Activated CD4-positive, alpha-beta memory T cell treated with anti-CD3 and anti-CD28 coated beads for 36 hours (primary cell): Measurements from ENCODE around the gene MCCD1. TPM values are rescaled to one million over a fixed set of nuclear protein-coding genes. Genes with fewer than 3 reads are reported as not detected.

Experiments used
- CTCF ChIA-PET: fragments of 350-600 bp; sonication (Branson Sonifier 250); formaldehyde crosslinking; loops from one replicate; lab custom pipeline; 2021; ENCODE audit warnings: antibody characterized with exemption, inconsistent platforms; lab: Charles Lee
- POLR2A ChIA-PET: fragments of 350-600 bp; sonication (Branson Sonifier 250); formaldehyde crosslinking; loops from one replicate; lab custom pipeline; 2021; ENCODE audit warnings: antibody characterized with exemption; lab: Charles Lee
- DNase-seq: peaks from one replicate; pipeline ENCODE4 v3.0.0-alpha.2; 2020
- H3K27ac Mint-ChIP-seq: one replicate; pipeline ENCODE4 v1.8.0; 2021; ENCODE audit warnings: mixed read lengths
- H3K27me3 Mint-ChIP-seq: one replicate; pipeline ENCODE4 v1.8.0; 2021; ENCODE audit warnings: mixed read lengths
- H3K36me3 Mint-ChIP-seq: one replicate; pipeline ENCODE4 v1.8.0; 2021; ENCODE audit warnings: mixed read lengths
- H3K4me1 Mint-ChIP-seq: one replicate; pipeline ENCODE4 v1.8.0; 2021; ENCODE audit warnings: low read depth, mixed read lengths
- H3K4me3 Mint-ChIP-seq: one replicate; pipeline ENCODE4 v1.8.0; 2021; ENCODE audit warnings: mild to moderate bottlenecking, mixed read lengths
- H3K9me3 Mint-ChIP-seq: one replicate; pipeline ENCODE4 v1.8.0; 2021; ENCODE audit warnings: mixed read lengths
- intact Hi-C: fragments of 100-400 bp; cut with micrococcal nuclease; formaldehyde crosslinking; loops from one replicate; pipeline ENCODE4 v1.15.1; 2023
- total RNA-seq, 2 experiments: library from RNA; stranded (reverse); gene quantifications; one replicate each; pipeline ENCODE4 v1.2.3, GENCODE V29; 2021

Gene MCCD1
- total RNA-seq, 2 experiments from 2014 or later = not detected

DNA sequence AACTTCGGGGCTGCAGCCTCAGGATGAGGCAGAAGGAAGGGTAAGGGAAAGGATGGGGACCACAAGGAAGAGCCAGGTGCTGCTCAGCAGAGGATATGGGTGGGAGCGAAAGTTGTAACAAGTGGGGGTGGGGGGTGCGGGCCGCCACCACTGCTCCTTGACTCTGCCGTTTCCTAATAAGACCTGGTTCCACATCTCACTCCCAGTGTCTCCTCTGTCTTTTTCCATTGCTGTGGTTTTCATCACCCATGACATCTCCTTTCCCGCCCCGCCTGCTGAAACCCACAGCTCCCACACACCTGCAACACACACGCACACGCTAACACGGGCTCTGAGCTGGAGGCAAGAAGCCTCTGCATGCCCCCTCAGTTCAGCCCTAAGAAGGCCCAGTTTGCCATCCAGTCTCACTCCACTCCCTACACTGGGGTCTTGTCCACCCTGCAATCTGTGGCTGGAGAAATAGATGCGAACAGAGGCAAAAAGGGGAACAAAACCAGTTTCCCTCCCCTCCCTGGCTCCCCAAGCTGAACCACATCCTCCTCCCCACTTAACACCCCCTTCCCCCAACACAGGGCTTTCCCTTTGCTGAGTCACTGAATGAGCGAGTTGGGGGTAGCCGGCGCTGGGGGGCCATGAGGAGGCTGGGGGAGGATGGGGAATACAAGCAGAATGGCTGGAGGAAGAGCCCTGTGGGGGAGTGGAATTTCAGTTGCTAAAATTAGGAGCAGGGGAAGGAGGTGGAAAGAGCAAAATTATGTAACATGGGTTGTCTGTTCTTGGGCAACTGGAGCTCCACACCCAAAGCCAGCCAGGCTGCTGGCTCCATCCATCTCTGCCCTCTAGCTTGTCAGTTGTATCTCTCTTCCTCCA is 30.1 kb downstream of the MCCD1 start:
- peaks cover 23% of the 10 kb centered on the region for H3K36me3 Mint-ChIP-seq
- POLR2A ChIA-PET = interaction anchor here (0.6 to 10.3 kb wide), 7 partner anchors 10 to 276 kb away, joined by 3 to 224 read pairs (median 4); partner anchors contain the start of genes BAG6, LST1, LTB and TNF
- peak overlapping the region; percentile 86 for H3K27ac Mint-ChIP-seq
- H3K9me3 Mint-ChIP-seq = no peaks in the 10 kb centered on the region
- peaks cover 83% of the 10 kb centered on the region for H3K4me1 Mint-ChIP-seq
- peak; percentile 84 for DNase-seq
- H3K27me3 Mint-ChIP-seq = no peaks in the 10 kb centered on the region
- H3K4me3 Mint-ChIP-seq = peak overlapping the region; percentile 59
- CTCF ChIA-PET = interaction anchor here (1.5 to 29.2 kb wide), 4 partner anchors 9 to 28 kb away, joined by 3 to 1658 read pairs (median 20); partner anchors contain the start of genes LST1, LTA, LTB and NCR3
- intact Hi-C loops = loop anchor here (2.0 kb wide), 1 partner anchor 16 kb away; the partner anchor contains the start of gene TNF

DNA sequence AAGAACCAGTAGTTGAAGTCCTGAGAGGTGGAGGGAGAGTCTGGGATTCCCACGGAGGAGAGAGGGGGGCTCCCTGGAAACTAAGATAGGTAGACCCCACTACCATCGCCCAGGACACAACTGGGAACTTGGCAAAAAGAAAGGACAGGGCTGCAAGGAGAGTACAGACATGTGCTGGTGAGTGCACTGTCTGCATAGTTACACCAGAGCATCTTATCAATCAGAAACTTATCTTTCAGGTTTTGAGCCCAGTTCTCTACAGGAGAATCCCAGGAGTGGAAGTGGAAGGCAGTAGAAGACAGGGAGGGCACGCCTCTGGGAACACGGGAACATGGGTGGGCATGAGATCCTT is 30.8 kb downstream of the MCCD1 start:
- peak overlapping the region; percentile 86 for H3K27ac Mint-ChIP-seq
- ChIA-PET CTCF (interaction anchor here (1.5 to 29.2 kb wide), 5 partner anchors 8 to 27 kb away, joined by 3 to 1658 read pairs (median 14); partner anchors contain the start of genes LST1, LTA, LTB and NCR3), POLR2A (interaction anchor here (1.2 to 10.3 kb wide), 6 partner anchors 10 to 93 kb away, joined by 3 to 224 read pairs (median 6); partner anchors contain the start of genes BAG6, LST1, LTB and TNF)
- peaks cover 79% of the 10 kb centered on the region for H3K4me1 Mint-ChIP-seq
- H3K36me3 Mint-ChIP-seq = peaks cover 25% of the 10 kb centered on the region
- DNase-seq = no peak
- no peaks in the 10 kb centered on the region for H3K27me3 Mint-ChIP-seq
- no peaks in the 10 kb centered on the region for H3K9me3 Mint-ChIP-seq
- H3K4me3 Mint-ChIP-seq = peak overlapping the region; percentile 59
- intact Hi-C loops = loop anchor here (2.0 kb wide), 1 partner anchor 15 kb away; the partner anchor contains the start of gene TNF

DNA sequence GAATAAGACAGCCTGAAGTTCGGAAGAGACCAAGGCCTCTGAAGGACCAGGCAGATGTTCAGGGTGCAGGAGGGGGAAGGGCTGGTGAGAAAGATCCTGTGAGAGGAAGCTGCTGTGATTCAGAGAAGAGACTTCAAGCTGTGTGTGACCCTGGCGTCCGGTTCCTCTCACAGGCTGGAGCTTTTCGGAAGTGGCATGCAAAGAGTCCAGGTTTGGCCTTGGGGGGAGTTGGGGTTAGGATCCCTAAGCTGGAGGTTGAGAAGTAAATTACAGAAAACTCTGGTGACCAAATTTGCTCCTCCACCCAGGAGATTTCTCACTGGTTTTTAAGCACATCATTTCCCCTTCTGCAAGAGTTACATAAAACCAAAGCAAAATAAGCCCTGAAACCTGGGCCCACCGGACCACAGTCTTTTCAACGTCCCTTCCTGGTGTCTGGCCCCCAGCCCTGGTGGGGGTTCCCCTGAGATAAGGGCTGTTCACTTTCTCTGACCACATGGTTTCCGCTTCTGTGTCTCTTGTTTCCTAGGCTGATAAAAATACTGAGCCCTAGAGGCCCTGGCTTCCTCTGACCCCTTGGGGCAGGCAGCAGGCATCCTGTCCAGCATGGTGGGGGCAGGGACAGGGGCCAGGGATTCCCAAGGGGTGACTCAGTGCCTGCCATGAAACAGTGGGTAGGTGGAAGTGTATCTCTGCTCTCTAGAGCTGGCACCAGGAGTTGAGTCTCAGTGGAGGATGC is 31.4 kb downstream of the MCCD1 start:
- H3K27me3 Mint-ChIP-seq = no peaks in the 10 kb centered on the region
- peaks cover 26% of the 10 kb centered on the region for H3K36me3 Mint-ChIP-seq
- H3K9me3 Mint-ChIP-seq = no peaks in the 10 kb centered on the region
- intact Hi-C loops = loop anchor here (1.0 to 10.0 kb wide), 4 partner anchors 8 to 745 kb away; partner anchors contain the start of gene TNF
- peak; percentile 81 for DNase-seq
- peak overlapping the region; percentile 86 for H3K27ac Mint-ChIP-seq
- CTCF ChIA-PET = interaction anchor here (1.5 to 29.2 kb wide), 5 partner anchors 8 to 27 kb away, joined by 3 to 1658 read pairs (median 14); partner anchors contain the start of genes LST1, LTA, LTB and NCR3
- H3K4me3 Mint-ChIP-seq = peak overlapping the region; percentile 59
- POLR2A ChIA-PET = interaction anchor here (1.4 to 10.3 kb wide), 4 partner anchors 9 to 29 kb away, joined by 3 to 224 read pairs (median 32); partner anchors contain the start of genes LST1, LTB and TNF
- H3K4me1 Mint-ChIP-seq = peaks cover 80% of the 10 kb centered on the region

GRCh38 chr6:31560697-31561058 is 31.9 kb downstream of the MCCD1 start:
- ChIA-PET CTCF (interaction anchor here (1.5 to 29.2 kb wide), 4 partner anchors 9 to 26 kb away, joined by 3 to 1658 read pairs (median 22); partner anchors contain the start of genes LST1, LTA, LTB and NCR3), POLR2A (interaction anchor here (3.7 to 10.3 kb wide), 2 partner anchors 9 to 17 kb away, joined by 55 to 224 read pairs; partner anchors contain the start of genes LTB and TNF)
- H3K9me3 Mint-ChIP-seq = no peaks in the 10 kb centered on the region
- peaks cover 26% of the 10 kb centered on the region for H3K36me3 Mint-ChIP-seq
- DNase-seq = no peak
- intact Hi-C loops = loop anchor here (1.0 to 10.0 kb wide), 3 partner anchors 8 to 746 kb away; no protein-coding TSS in a partner anchor
- H3K4me3 Mint-ChIP-seq = peak overlapping the region; percentile 59
- H3K27ac Mint-ChIP-seq = peak overlapping the region; percentile 86
- H3K27me3 Mint-ChIP-seq = no peaks in the 10 kb centered on the region
- peaks cover 86% of the 10 kb centered on the region for H3K4me1 Mint-ChIP-seq

DNA sequence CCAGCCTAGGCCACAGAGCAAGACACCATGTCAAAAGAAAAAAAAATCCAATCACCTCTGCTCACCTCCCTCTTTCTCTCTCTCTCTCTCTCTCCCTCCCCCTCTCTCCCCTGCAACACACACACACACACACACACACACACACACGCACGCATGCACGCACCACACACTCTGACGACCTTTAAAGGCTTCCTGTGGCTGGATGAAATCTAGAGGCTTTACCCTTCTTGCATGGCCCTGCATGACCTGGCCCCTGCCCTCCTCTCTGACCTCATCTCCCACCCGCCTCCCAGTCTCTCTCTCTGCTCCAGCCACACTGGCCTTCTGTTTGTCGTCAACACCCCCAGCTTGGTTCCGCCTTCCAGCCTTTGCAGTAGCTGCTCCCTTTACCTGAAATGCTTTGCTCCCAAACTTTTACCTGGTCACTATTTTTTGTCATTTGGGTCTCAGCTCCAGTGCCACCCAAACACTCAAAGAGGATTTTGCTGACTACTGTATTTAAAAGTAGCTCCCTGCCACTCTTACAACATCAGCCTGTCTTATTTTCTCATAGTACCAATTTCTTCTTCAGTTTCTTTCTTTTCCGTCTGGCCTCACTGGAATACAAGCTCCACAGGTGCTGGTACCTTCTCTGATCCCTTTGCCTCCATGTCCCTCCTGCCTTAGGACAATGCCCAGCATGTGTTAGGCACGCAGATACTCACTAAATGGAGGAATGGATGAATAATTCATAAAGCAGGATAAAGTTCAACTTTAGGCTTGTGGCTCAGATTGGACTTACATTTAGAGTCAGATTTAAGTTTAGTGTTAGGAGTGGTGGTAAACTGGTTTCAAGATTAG is 39.0 kb downstream of the MCCD1 start:
- intact Hi-C loops = loop anchor here (1.0 to 10.0 kb wide), 4 partner anchors 7 to 753 kb away; partner anchors contain the start of gene PRRC2A
- Mint-ChIP-seq H3K4me1 (peaks cover 74% of the 10 kb centered on the region), H3K27me3 (no peaks in the 10 kb centered on the region), H3K27ac (peak overlapping the region; percentile 72), H3K36me3 (peaks cover 9% of the 10 kb centered on the region), H3K4me3 (peak overlapping the region; percentile 35), H3K9me3 (no peaks in the 10 kb centered on the region)
- ChIA-PET POLR2A (interaction anchor here (0.6 to 15.0 kb wide), 7 partner anchors 8 to 244 kb away, joined by 3 to 259 read pairs (median 6); partner anchors contain the start of genes DDX39B, LST1, LTB and TNF), CTCF (interaction anchor here (0.6 to 7.6 kb wide), 8 partner anchors 8 to 746 kb away, joined by 3 to 95 read pairs (median 8); partner anchors contain the start of genes ATP6V1G2, LST1, LTB and NFKBIL1)
- peak; percentile 51 for DNase-seq

DNA sequence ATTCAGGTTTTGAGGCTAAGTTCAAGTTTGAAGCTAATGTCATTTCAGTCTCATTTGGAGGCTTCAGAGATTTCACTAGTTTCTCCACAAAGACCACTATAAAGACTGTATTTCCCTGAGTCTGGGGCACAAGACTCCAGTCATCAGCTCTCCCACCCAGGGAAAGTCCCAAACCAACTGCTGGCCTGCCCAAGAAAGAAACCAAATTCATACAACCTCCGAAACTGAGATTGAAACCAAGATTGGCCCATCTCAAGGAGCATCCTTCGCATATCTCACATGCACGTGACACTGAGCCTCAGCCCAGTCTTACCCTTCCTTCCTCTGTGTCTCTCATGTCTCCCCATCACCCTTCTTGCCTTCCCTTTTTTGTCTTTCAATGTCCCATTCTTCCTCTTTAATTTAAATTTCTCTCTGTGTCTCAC is 39.8 kb downstream of the MCCD1 start:
- intact Hi-C loops = loop anchor here (1.0 to 10.0 kb wide), 4 partner anchors 8 to 754 kb away; partner anchors contain the start of gene PRRC2A
- peaks cover 17% of the 10 kb centered on the region for H3K36me3 Mint-ChIP-seq
- ChIA-PET CTCF (interaction anchor here (0.6 to 7.6 kb wide), 9 partner anchors 9 to 746 kb away, joined by 3 to 95 read pairs (median 7); partner anchors contain the start of genes ATP6V1G2, LST1, LTB and NFKBIL1), POLR2A (interaction anchor here (0.6 to 15.0 kb wide), 8 partner anchors 9 to 243 kb away, joined by 3 to 259 read pairs (median 5); partner anchors contain the start of genes DDX39B, GPANK1, LST1 and LTB)
- H3K4me3 Mint-ChIP-seq = peak overlapping the region; percentile 35
- H3K4me1 Mint-ChIP-seq = peaks cover 72% of the 10 kb centered on the region
- H3K9me3 Mint-ChIP-seq = no peaks in the 10 kb centered on the region
- peak; percentile 86 for DNase-seq
- peak overlapping the region; percentile 72 for H3K27ac Mint-ChIP-seq
- no peaks in the 10 kb centered on the region for H3K27me3 Mint-ChIP-seq

DNA sequence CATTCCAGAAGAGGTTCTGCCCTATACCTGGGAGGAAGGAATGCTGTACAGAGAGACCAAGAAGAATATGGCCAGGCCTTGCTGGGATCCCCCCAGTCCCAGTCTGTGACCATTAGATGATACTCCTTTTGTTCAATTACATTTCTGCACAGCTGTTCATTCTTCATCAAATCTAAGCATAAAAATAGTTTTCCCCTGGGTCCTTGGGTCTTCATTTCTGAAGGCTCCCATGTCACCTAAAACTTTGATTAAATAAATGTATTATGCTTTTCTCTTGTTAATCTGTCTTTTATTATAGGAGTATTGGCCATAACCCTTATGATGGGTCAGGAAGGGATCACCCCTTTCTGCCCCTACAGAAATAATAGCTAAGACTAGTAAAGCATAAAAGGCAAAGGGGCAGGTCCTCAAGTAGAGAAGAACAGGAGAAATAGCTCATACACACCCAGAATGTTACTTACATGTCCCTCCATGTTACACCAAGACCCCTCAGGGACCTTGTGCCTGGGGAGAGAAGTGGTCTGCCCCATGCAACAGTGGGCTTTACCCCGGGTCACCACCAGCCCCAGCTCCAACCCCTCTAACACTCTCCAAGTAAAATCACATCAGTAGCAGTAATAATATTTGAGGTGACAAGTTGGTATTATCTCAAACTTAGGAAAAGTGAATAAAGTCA is 41.2 kb downstream of the MCCD1 start:
- H3K27ac Mint-ChIP-seq = peak overlapping the region; percentile 49
- H3K4me3 Mint-ChIP-seq = peak overlapping the region; percentile 25
- no peaks in the 10 kb centered on the region for H3K27me3 Mint-ChIP-seq
- intact Hi-C loops = loop anchor here (2.0 to 10.0 kb wide), 5 partner anchors 51 to 1285 kb away; partner anchors contain the start of genes GPSM3, PBX2, PRRC2A and PSMB9
- H3K4me1 Mint-ChIP-seq = peaks cover 77% of the 10 kb centered on the region
- ChIA-PET POLR2A (interaction anchor here (0.9 to 15.0 kb wide), 8 partner anchors 8 to 82 kb away, joined by 3 to 259 read pairs (median 4); partner anchors contain the start of genes LST1, LTB, NCR3 and TNF), CTCF (interaction anchor here (1.2 to 7.6 kb wide), 6 partner anchors 11 to 77 kb away, joined by 4 to 95 read pairs (median 44); partner anchors contain the start of genes ATP6V1G2, DDX39B, LST1 and LTB)
- H3K9me3 Mint-ChIP-seq = no peaks in the 10 kb centered on the region
- peaks cover 21% of the 10 kb centered on the region for H3K36me3 Mint-ChIP-seq
- no peak for DNase-seq

- CTCF ChIA-PET = interaction anchor here (3.3 to 28.8 kb wide), 6 partner anchors 11 to 25 kb away, joined by 29 to 1658 read pairs (median 88); partner anchors contain the start of genes ATP6V1G2, DDX39B, LST1 and LTB
- Mint-ChIP-seq H3K36me3 (peaks cover 42% of the 10 kb centered on the region), H3K27ac (peak within 1 kb of the TSS; percentile 99), H3K9me3 (no peaks in the 10 kb centered on the region), H3K27me3 (peaks cover 2% of the 10 kb centered on the region), H3K4me1 (peaks cover 68% of the 10 kb centered on the region), H3K4me3 (peak within 1 kb of the TSS; percentile 97)
- intact Hi-C loops = loop anchor here (1.0 to 10.0 kb wide), 5 partner anchors 8 to 1283 kb away; partner anchors contain the start of genes ATP6V1G2, GPSM3, PBX2 and PSMB9
- DNase-seq = peak; percentile 91
- POLR2A ChIA-PET = interaction anchor here (1.3 to 15.0 kb wide), 5 partner anchors 9 to 31 kb away, joined by 4 to 259 read pairs (median 55); partner anchors contain the start of genes DDX39B, LST1, LTB and TNF
Observed at GRCh38 chr6:31572041-31572911, 43.5 kb downstream of the MCCD1 start, which contains the start of gene LTA. LTA (plus strand) TSS chr6:31572289; CDS start chr6:31572743, 454 bp downstream.
